ENCODE data around the gene SP140. TPM values are rescaled to one million over a fixed set of nuclear protein-coding genes. Genes with fewer than 3 reads are reported as not detected.
A peak's percentile ranks its signal among the peaks of the same experiment; 100 is the strongest.

Gene SP140
- total and polyA plus RNA-seq, 10 of the 15 experiments (the other 5 are each of a cell fraction or from before 2014, with no cell fraction given): 61.7 to 164 (median 90.7) TPM

- intact Hi-C loops (cut with micrococcal nuclease; ENCODE audit: unreplicated experiment): loop anchor here (10.0 kb wide), 1 partner anchor 493 kb away; the partner anchor contains the start of gene CAB39
- H3K4me3 ChIP-seq: no peak overlapping the region
- FAIRE-seq: no peak
- 48% methylated on average over 4 of the region's 4 CpGs for WGBS (ENCODE audit: insufficient coverage, insufficient replicate concordance, low lambda C conversion rate, missing lambda C conversion rate)
- ChIA-PET CTCF (interaction anchor here (0.7 to 1.6 kb wide), 4 partner anchors 19 to 381 kb away, joined by 3 to 6 read pairs (median 5); no protein-coding TSS in a partner anchor), POLR2A (interaction anchor here (0.6 to 0.9 kb wide), 5 partner anchors 9 to 241 kb away, joined by 3 to 6 read pairs (median 4); no protein-coding TSS in a partner anchor), RAD21 (ENCODE audit: unreplicated experiment) (interaction anchor here (0.8 to 1.2 kb wide), 5 partner anchors 12 to 154 kb away, joined by 3 to 5 read pairs (median 3); partner anchors contain the start of gene SP140L), SMC1A (ENCODE audit: uncharacterized antibody, unreplicated experiment) (interaction anchor here (0.7 to 8.5 kb wide), 6 partner anchors 15 to 432 kb away, joined by 3 to 121 read pairs (median 4); no protein-coding TSS in a partner anchor)
- DNase-seq (ENCODE audit: low read depth, low spot score): no peak
- H2AFZ ChIP-seq (ENCODE audit: control insufficient read depth, low read depth, low read length): no peak overlapping the region
- BruUV-seq (replicated peaks): no TSS peak
- peaks cover 39% of the 10 kb centered on the region for H3K79me2 ChIP-seq (ENCODE audit: control insufficient read depth, insufficient read depth, low read length)
- peak overlapping the region; percentile 53 for H3K4me2 ChIP-seq (ENCODE audit: control insufficient read depth, insufficient read depth)
- H3K27ac ChIP-seq (ENCODE audit: control insufficient read depth, insufficient read depth): no peak overlapping the region
- H3K27me3 ChIP-seq (replicated peaks in 1 of 2; ENCODE audit: control insufficient read depth in 2 of 2, insufficient read depth in 2 of 2, low read length in 1 of 2): no peaks in the 10 kb centered on the region
- H3K9me3 ChIP-seq (replicated peaks; ENCODE audit: control insufficient read depth, insufficient read depth, low read length): no peaks in the 10 kb centered on the region
- H3K4me1 ChIP-seq (ENCODE audit: control insufficient read depth, insufficient read depth, low read length): peaks cover 43% of the 10 kb centered on the region
- H3K9ac ChIP-seq (ENCODE audit: control insufficient read depth, insufficient read depth, low read length): no peak overlapping the region
- H4K20me1 ChIP-seq (ENCODE audit: control insufficient read depth, insufficient read depth): no peaks in the 10 kb centered on the region
- in situ Hi-C loops (cut with MboI): no loop called here
- TF ChIP-seq POU2F2 (IDR thresholded peaks at IDR 0.05; ENCODE audit: borderline replicate concordance, low read depth, low read length): peak; percentile 61; the same call in 1 of the 3 replicates
- TF ChIP-seq CBX5 (IDR thresholded peaks at IDR 0.05; ENCODE audit: low read depth): no peak
- peak; percentile 78 for TF ChIP-seq PKNOX1 (IDR thresholded peaks at IDR 0.05)
- TF ChIP-seq RELB (IDR thresholded peaks at IDR 0.05; ENCODE audit: low read depth): no peak
- peaks cover 2 to 4% of the 10 kb centered on the region in 2 experiments; a peak in 3 of 4 replicates for H3K36me3 ChIP-seq (ENCODE audit: control insufficient read depth in 2 of 2, insufficient read depth in 2 of 2, low read length in 1 of 2)
- no peak for ATAC-seq
Measured at GRCh38 chr2:230221493-230221892, 4.0 kb upstream of the SP140 start.

Data from GM12878 (cell line).